Colonic mucosa (tissue), 4 donors: ENCODE data around the gene PRR15L. TPM values are rescaled to one million over a fixed set of nuclear protein-coding genes. Genes with fewer than 3 reads are reported as not detected.

Experiments
- DNase-seq: peaks from one replicate; pipeline ENCODE4 v3.0.0-alpha.2; 2020
- H3K27ac ChIP-seq: fragments of 200-600 bp; one replicate; pipeline ENCODE4 v1.8.0; 2021
- H3K27me3 ChIP-seq: fragments of 200-600 bp; one replicate; pipeline ENCODE4 v1.8.0; 2021
- H3K36me3 ChIP-seq: fragments of 200-600 bp; one replicate; pipeline ENCODE4 v1.8.0; 2021
- H3K4me1 ChIP-seq: fragments of 200-600 bp; one replicate; pipeline ENCODE4 v1.8.0; 2021; ENCODE audit warnings: mild to moderate bottlenecking
- H3K4me3 ChIP-seq: fragments of 200-600 bp; one replicate; pipeline ENCODE4 v1.8.0; 2021
- H3K9ac ChIP-seq, 2 donors: one replicate each; pipeline ENCODE4 v1.7.0; 2013; ENCODE audit warnings: control low read depth in 2 of 2, low read depth in 2 of 2, low read length in 2 of 2
- H3K9me3 ChIP-seq: fragments of 200-600 bp; one replicate; pipeline ENCODE4 v1.8.0; 2021
- CTCF ChIP-seq: fragments of 200-600 bp; IDR thresholded peaks from one replicate; pipeline ENCODE4 v1.8.0; 2022; ENCODE audit warnings: antibody characterized with exemption, mild to moderate bottlenecking
- intact Hi-C: fragments of 100-400 bp; cut with DNase I; formaldehyde crosslinking; loops from one replicate; pipeline ENCODE4 v1.14.1; 2022
- total RNA-seq, 2 donors: library from RNA; stranded (reverse); fragmentation: NEBNext Ultra II Directional in 1 of 2; extraction: Animal tissue kit (Norgen Biotek cat#: 25700) in 1 of 2; gene quantifications; one replicate each; pipeline ENCODE4 v1.2.1, GENCODE V29; 2021
- donor health status: healthy.
- donor health status: DM: no; HTN: no; CAD: no.
- donor health status: DM: no; HTN: no; CAD: no.

PRR15L gene
- total RNA-seq, result 100 to 1,000 TPM; 223 to 259 TPM

- Histone ChIP-seq H3K27me3 (no peaks in the 10 kb centered on the region), H3K4me3 (peak within 1 kb of the TSS; percentile 55), H3K27ac (peak within 1 kb of the TSS; percentile 86), H3K36me3 (no peaks in the 10 kb centered on the region), H3K9me3 (no peaks in the 10 kb centered on the region), H3K9ac (peak within 1 kb of the TSS; percentile 91 to 100), H3K4me1 (peaks cover 7% of the 10 kb centered on the region)
- TF ChIP-seq CTCF, result no peak
- intact Hi-C loops, result no loop called here
- peak; percentile 96 for DNase-seq
These were observed at the start of gene PRR15L for GRCh38 chr17:47957591-47958490. TSS of gene PRR15L (minus strand) at chr17:47957883. CDS start at chr17:47953234, 4,649 bp downstream.

- peaks cover 10% of the 10 kb centered on the region for H3K27me3 ChIP-seq
- no peaks in the 10 kb centered on the region for H3K36me3 ChIP-seq
- H3K27ac ChIP-seq, result no peak overlapping the region
- H3K9me3 ChIP-seq, result no peaks in the 10 kb centered on the region
- H3K9ac ChIP-seq, result no peak overlapping the region
- intact Hi-C loops, result no loop called here
- H3K4me3 ChIP-seq, result no peak overlapping the region
- no peak for DNase-seq
- peaks cover 5% of the 10 kb centered on the region for H3K4me1 ChIP-seq
- TF ChIP-seq CTCF, result no peak
These were observed 49.4 kb upstream of the PRR15L start for GRCh38 chr17:48006936-48007709.

- TF ChIP-seq CTCF, result no peak
- Histone ChIP-seq H3K9ac (no peak overlapping the region), H3K4me1 (no peaks in the 10 kb centered on the region), H3K4me3 (no peak overlapping the region), H3K27ac (no peak overlapping the region), H3K27me3 (no peaks in the 10 kb centered on the region), H3K36me3 (no peaks in the 10 kb centered on the region), H3K9me3 (no peaks in the 10 kb centered on the region)
- DNase-seq, result no peak
- intact Hi-C loops, result no loop called here
These were observed 47.3 kb upstream of the PRR15L start for GRCh38 chr17:48004983-48005382.

GRCh38 chr17:48003417-48004151, 45.9 kb upstream of the PRR15L start:
- Histone ChIP-seq H3K27me3 (no peaks in the 10 kb centered on the region), H3K9me3 (no peaks in the 10 kb centered on the region), H3K9ac (no peak overlapping the region), H3K4me1 (no peaks in the 10 kb centered on the region), H3K4me3 (no peak overlapping the region), H3K27ac (no peak overlapping the region), H3K36me3 (no peaks in the 10 kb centered on the region)
- no peak for TF ChIP-seq CTCF
- no peak for DNase-seq
- intact Hi-C loops, result no loop called here

GRCh38 chr17:48002916-48003416, 45.3 kb upstream of the PRR15L start:
- Histone ChIP-seq H3K36me3 (no peaks in the 10 kb centered on the region), H3K27ac (peak overlapping the region; percentile 50), H3K9me3 (no peaks in the 10 kb centered on the region), H3K27me3 (no peaks in the 10 kb centered on the region), H3K9ac (no peak overlapping the region), H3K4me3 (no peak overlapping the region), H3K4me1 (no peaks in the 10 kb centered on the region)
- no peak for TF ChIP-seq CTCF
- intact Hi-C loops, result no loop called here
- DNase-seq, result no peak
